NCI-H128 (cell line): ENCODE data around the gene MYL5.
"Not testable (repeated sequence)": the region's sequence is repeated elsewhere in the genome, so short reads cannot be mapped to it uniquely, and the experiment has no call there.

Source experiments
- DNase-seq: peaks from one replicate; lab custom pipeline; 2025; ENCODE audit not compliant: unreplicated experiment; lab: John Stamatoyannopoulos, UW

MYL5 gene

DNA sequence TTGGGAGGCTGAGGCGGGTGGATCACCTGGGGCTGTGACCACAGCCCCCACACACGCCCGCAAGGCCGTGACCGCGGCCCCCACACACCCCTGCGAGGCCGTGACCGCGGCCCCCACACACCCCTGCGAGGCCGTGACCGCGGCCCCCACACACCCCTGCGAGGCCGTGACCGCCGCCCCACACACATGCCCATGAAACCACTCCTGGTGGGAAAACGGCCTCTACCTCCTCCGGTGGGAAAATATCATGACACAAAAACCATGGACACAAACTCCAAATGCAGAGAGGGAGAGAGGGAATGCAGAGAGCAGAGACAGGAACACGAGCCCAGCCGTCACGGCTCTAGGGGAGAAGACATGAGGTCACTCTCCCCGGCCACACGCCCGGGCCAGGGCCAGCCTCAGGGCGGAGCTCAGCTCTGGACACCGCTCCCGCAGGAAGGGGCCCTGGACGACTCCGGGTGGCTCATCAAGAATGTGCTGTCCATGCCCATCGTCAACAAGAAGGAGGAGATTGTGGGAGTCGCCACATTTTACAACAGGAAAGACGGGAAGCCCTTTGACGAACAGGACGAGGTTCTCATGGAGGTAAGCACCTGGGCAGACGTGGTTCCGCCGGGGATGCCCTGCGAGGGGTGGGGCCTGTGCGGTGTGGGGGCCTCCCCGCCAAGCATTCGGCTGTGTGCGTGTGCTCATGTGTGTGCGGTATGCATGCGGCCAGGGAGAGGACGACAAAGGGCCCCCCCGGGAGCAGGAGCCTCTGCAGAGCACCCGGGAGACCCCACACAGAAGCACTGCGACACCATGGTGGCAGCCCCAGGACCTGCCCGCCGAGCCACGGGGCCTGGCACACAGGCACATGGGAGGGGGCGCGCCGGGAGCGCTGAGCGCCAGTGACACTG is 17.7 kb upstream of the MYL5 start:
- DNase-seq: no peak

DNA sequence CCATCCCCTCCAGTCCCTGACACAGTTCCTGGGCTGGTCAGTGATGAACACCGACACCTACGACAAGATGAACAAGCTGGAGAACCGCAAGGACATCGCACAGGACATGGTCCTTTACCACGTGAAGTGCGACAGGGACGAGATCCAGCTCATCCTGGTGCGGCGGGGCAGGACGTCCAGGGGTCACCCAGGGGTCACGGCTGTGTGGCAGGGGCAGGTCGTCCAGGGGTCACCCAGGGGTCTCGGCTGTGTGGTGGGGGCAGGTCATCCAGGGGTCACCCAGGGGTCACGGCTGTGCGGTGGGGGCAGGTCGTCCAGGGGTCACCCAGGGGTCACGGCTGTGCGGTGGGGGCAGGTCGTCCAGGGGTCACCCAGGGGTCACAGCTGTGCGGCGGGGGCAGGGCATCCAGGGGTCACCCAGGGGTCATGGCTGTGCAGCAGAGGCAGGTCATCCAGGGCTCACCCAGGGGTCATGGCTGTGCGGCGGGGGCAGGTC is 17.0 kb upstream of the MYL5 start:
- DNase-seq: no peak

DNA sequence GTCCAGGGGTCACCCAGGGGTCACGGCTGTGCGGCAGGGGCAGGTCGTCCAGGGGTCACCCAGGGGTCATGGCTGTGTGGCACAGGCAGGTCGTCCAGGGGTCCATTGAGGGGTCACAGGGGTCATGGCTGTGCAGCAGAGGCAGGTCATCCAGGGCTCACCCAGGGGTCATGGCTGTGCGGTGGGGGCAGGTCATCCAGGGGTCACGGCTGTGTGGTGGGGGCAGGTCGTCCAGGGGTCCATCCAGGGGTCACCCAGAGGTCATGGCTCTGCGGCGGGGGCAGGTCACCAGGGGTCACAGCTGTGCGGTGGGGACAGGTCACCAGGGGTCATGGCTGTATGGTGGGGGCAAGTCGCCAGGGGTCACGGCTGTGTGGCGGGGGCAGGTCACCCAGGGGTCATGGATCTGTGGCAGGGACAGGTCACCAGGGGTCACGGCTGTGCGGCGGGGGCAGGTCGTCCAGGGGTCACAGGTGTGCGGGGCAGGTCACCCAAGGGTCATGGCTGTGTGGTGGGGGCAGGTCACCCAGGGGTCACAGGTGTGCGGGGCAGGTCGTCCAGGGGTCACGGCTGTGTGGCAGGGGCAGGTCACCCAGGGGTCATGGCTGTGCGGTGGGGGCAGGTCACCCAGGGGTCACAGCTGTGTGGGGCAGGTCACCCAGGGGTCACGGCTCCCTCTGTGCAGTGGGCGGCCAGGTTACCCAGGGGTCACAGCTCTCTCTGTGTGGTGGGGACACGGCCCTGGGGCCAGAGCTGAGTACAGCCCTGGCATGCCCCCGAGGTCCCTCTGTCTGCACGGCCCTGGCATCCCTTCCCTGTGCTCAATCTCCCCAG is 16.3 kb upstream of the MYL5 start:
- no peak for DNase-seq

DNA sequence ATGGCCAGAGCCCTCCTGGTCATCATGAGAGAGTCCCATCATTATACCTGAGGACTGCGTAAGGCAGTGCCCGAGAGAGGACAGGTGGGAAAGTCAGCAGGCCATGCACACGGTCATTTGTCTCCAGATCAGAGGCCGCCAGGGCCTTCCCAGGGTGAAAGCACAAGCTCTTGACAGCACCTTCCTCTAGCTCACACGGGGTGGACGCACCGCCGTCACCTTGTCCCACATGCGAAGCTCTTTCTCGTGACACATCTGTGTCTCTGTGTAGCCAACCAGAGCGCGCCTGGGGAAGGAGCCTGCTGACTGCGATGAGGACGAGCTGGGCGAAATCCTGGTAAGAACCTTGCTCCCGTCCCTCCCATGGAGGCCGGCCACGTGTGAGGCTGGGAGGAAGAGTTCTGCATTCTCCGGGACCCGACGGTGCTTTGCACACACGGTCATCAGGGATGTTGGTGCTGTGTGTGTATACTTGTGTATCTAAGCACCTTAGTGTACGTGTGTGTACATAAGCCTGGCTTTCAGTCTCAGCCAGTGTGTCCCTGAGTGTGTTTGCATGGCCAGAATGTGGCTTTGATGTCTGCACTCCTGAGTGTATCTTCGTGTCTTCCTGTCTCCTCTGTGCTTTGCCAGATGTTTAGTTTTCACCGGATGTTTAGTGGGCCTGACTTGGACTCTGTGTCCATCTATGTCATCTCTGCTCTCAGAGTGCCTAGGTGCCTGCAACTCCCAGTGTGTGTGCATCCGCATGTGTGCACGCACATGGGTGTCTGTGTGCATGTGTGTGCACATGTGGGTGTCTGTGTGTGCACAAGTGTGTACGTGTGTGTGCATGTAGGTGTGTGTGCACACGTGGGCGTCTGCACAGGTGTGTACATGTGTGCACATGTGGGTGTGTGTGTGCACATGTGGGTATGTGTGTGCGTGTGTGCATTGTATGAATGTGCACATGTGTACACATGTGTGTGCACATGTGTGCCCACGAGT is 15.4 kb upstream of the MYL5 start:
- no peak for DNase-seq

DNA sequence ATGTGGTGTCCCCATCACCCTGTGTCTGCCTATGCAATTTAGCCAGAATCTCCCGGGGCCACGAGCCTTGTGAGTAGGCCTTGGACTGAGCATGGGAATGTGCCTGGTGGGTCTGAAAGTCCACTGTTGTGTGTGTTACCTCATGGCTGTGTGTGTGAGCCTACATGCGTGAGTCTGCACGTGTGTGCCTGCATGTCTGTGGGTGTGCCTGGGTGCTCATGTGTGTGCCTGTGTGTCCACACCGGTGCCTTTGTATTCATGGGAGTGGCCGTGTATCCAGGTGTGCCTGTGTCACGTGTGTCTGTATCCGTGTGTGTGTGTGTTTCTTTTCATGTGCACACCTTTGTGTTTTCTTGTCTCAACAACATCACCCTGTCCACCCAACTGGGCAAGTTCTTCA is 14.5 kb upstream of the MYL5 start:
- DNase-seq: no peak

DNA sequence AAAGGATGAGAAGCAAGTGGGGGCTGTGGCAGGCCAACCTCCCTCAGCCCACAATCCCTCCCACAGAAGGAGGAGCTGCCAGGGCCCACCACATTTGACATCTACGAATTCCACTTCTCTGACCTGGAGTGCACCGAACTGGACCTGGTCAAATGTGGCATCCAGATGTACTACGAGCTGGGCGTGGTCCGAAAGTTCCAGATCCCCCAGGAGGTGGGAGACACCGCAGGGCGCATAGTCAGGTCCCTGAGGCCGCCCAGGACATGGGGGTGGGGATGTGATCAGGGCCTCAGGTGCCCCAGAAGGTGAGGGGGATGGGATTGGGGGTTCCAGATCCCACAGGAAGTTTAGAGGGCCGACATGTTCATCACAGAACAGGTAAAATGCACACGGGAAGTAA is 13.9 kb upstream of the MYL5 start:
- DNase-seq: no peak

DNA sequence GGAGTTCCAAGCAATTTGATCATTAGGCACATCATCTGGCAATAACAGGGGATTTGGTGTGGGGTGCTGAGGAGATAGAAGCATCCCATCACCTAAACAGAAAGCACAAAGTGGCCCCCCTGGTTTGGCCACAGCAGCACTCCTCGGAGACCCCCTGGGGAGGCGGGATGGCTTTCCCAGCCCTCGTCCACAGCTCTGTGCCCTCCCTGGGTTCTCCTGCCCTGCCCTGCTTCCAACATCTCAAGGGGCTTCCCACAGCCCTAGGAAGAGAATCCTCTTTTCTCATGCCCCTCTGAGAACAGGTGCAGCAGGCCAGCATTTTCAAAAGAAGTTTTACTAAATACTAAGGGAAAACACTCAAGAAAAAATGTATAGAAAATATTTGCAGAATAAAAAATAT is 13.1 kb upstream of the MYL5 start:
- DNase-seq: no peak

DNA sequence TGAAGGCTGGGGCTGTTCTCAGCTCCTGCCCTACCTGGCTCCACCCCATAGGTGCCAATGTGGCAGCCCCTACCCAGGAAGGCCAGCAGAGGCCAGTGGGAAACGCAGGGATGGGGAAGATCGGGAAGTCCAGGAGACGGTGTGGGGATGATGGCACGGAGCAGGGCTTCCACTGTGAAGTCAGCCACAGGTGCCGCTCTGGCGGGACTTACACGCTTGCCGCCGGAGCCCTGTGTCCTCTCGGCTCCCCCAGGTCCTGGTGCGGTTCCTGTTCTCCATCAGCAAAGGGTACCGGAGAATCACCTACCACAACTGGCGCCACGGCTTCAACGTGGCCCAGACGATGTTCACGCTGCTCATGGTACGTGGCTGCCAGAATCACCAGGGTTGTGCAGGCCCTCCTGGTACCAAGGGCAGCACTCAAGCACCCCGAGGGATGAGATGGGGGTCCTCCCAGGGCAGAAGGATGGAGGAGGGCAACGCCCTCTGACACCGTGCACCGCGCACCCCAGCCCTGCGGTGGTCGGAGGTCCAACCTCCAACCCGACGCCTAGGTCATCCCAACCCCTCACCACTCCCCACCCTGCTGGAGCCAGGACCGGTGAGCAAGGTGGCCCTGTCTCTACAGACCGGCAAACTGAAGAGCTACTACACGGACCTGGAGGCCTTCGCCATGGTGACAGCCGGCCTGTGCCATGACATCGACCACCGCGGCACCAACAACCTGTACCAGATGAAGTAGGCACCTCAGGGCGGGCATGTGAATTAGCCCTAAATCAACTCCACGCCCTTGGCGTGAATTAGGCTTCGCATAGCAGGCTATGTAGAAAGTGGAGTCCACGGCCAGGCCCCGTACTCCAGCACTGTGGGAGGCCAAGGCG is 12.2 kb upstream of the MYL5 start:
- no peak for DNase-seq

DNA sequence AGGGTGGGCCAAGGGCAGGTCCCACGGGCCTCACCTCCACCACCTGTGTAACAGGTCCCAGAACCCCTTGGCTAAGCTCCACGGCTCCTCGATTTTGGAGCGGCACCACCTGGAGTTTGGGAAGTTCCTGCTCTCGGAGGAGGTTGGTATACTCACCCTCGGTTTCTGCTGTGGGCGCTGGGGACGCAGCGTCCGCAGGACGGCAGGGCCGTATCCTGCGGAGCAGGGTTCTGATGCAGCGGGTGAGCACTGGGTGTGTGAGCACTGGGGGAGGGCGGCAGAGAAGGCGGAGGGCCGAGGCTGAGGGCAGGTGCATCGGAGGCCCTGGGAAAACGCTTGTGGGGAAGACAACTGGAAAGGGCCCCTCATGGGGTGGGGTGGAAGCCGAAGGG is 11.3 kb upstream of the MYL5 start:
- no peak for DNase-seq

DNA sequence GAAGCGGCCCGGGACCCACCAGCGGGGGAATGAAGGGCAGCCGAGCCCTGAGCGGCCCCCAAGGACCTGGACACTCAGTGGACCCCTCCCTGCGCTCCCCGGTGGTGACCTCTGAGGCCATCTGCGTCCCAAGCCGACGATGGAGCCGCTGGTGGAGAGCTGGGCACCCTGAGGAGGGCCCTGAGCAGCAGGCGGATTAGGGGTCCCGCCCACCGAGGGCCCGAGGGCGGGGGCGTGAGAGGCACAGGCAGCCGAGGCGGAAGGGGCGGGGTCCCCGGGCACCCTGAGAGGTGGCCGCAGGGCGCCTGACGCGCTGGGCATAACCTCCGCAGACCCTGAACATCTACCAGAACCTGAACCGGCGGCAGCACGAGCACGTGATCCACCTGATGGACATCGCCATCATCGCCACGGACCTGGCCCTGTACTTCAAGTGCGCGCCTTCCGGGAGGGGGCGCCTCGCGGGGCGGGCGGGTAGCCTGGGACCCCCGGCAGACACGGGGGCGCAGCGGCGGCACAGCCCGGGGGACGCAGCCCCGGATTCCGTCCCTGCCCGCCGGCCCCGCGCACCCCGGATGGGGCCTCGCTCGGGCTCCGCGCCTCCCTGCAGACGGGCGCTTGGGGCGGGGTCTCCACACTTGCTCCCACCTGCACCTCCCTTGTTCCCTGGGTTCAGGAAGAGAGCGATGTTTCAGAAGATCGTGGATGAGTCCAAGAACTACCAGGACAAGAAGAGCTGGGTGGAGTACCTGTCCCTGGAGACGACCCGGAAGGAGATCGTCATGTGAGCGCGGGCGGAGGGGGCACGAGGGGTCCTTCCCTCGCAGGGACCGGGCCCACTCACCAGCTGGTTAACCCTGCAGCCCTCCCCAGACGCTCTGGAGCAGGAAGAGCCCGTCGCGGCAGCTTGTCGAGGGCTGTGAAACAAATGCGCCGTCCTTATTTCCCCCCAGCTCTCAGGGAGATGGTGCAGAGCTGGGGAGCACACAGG is 10.6 kb upstream of the MYL5 start:
- DNase-seq: peak; percentile 25

DNA sequence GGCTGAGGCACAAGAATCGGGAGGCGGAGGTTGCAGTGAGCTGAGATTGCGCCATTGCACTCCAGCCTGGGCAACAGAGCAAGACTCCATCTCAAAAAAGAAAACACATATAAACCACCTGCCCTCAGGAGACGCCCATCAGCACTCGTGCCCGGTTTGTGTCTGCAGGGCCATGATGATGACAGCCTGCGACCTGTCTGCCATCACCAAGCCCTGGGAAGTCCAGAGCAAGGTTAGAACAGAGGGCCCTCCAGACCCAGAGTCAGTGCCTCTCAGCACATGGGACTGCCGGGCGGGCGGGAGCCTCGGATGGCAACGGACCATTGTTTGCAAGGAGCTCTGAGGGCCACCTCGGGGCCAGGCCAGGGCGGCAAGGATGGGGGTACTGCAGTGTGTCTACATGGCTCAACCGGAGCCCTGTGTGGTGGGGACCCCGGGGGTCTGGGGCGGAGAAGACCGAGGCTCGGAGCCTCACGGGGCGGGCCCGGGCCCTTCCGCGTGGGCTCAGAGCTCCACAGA is 9.6 kb upstream of the MYL5 start:
- DNase-seq: no peak

DNA sequence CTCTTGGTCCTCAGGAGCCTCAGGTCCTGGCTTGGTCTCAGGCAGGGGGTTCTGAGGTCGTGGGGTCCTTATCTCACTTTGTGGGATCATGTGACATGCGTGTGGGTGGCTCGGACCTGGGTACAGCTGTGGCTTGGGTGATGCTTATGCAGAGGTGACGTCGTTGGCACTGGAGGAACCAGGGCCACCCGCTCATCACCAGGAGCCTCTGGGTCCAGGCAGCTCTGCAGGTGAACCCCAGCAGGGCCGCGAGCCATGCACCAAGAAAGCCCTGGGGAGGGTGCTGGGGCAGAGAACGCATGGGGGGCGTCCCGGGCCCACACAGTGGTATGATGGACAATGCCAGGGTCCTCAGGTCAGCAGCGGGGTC is 9.0 kb upstream of the MYL5 start:
- DNase-seq: no peak

DNA sequence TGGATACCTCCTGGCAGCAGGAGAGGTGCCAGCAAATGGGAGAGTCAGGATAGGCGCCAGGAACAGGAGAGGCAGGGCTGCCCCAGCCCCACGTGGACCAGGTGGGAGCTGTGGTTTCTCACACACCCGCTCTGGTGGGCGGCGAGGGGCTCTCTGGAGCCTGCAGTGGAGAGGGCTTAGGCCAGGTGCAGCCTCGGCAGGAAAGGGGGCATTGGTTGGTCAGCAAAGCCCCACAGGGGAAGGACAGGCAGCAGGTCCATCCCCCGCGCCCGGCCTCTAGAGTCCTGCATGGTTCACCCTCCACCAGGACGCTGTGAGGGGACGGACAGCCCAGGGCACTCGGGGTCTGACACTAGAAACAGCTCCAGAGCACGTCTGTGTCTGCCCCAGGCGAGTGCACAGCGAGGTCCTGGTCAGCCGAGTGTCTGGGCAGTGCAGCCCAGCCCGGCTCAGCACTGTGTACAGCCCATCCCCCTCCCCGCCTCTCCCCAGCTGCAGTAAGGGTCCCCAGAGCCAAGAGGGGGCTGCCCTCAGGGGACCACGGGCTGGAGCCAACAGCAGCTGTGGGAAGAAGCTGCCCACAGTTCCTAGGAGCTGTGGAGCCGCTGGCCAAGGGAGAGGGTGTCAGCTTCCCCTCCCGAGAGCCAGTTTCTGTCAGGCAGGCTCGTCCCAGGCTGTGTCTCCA is 8.4 kb upstream of the MYL5 start:
- DNase-seq: no peak

DNA sequence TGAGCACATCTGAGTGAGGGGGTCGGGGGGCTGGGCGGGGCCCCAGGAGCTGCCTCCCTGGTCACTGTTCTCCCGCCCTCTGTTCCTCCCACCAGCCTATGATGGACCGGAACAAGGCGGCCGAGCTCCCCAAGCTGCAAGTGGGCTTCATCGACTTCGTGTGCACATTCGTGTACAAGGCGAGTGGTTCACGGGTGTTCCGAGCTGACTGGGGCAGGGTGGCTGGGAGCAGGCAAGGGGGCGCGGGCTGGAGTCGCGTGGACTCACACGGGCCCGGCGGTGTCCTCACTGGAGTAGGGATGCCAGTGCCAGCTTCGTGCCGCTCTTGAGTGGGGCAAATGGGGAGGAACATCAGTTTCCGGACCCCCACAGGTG is 7.9 kb upstream of the MYL5 start:
- DNase-seq: no peak

DNA sequence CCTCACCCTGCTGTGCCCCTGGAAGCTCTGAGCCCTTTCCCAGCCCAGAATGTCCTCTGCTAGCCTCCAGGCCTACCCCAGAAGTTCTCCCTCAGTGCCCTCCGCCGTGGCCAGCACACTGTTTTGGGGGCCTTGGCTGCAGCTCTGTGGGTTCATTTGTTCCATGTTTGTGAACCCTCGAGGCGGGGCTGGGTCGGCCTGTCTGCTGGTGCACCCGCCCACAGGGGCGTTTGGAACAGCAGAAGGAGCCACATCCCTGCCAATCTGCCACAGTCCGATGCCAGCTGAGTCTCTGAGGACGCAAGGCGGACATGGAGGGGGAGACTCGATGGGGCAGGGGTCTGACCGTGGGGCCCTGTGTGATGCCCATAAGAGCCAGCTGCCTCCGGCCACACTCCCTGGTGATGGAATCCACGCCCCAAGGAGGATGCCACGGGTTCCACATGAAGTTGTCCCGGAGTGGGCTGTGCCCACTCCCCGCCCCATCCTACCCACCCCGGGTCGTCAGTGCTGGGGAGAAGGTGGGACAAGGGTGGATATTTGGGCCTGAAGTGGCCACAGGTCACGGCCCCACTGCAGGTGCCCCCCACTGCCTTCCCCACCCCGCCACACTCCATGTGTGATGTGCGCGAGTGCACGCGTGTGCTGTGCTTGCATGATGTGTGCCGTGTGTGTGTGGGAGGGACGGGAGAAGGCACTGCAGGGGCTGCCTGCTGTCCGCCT is 7.4 kb upstream of the MYL5 start:
- no peak for DNase-seq

DNA sequence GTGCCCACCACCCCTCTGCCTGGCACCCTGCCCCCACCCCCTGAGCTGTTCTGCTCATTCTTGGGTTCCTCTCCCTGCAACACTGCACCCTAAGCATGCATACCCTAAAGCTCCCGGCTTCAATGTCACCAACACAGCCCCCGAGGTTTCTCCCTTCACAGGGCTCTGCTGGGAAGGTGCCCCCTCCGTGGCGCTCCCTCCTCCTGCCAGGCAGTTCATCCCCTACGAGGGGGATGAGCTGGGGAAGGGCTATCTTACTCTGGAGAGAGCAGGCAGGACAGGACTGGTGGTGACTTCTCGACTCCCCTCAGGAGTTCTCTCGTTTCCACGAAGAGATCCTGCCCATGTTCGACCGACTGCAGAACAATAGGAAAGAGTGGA is 6.8 kb upstream of the MYL5 start:
- DNase-seq: no peak

DNA sequence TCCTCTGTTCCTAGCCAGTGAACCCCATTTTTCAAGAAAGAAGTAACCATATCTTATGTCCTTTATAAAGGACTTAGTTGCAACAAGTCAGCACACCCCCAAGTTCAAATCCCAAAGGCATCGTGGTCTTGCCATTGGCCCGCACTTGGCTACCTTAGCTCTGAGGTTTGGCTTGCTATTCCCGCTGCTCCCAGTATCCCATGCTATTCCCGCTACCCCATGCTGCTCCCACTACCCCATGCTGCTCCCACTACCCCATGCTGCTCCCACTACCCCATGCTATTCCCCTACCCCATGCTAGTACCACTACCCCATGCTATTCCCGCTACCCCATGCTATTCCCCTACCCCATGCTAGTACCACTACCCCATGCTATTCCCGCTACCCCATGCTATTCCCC is 6.1 kb upstream of the MYL5 start:
- not testable (repeated sequence) for DNase-seq
